ENCODE results near the gene HYI. TPM values are rescaled to one million over a fixed set of nuclear protein-coding genes. Genes with fewer than 3 reads are reported as not detected.

The HYI gene
- total and polyA plus RNA-seq, 2 of the 8 experiments (the other 6 are each of a cell fraction or from before 2014, with no cell fraction given): 14.4 to 17.7 TPM

DNA sequence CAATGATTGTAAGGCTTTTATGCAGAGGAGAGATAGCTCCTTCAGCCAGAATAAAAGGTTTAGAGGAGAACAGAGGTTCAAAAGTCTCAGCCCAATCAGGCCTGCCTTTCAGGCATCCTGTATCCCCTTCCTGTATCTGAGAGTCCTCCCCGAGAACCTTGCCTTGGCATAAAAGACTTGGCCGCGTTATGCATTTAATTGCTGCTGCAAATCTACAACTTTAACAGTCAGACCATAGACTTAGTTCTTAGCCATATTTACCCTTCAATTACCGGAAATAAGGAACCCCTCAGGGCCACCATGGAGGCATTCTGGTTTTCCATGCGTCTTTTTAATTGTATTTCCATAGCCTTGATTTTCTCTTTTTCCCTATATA is 18.3 kb upstream of the HYI start:
- H4K91ac ChIP-seq (replicated peaks; ENCODE audit: insufficient read length, low read length): no peak overlapping the region
- no peak overlapping the region for H3K4me3 ChIP-seq (ENCODE audit: extremely low read depth in 1 of 4, insufficient read depth in 2 of 4, low read depth in 3 of 4, low read length in 4 of 4)
- FAIRE-seq (no peak), DNase-seq (ENCODE audit: low read depth in 1 of 2, low spot score in 2 of 2) (no peak)
- ChIA-PET CTCF (ENCODE audit: partially characterized antibody) (interaction anchor here (0.6 kb wide), 1 partner anchor 19 kb away, joined by 3 read pairs; no protein-coding TSS in a partner anchor), POLR2A (ENCODE audit: partially characterized antibody) (no interaction called here)
- H4K20me1 ChIP-seq (replicated peaks in 1 of 2; ENCODE audit: control insufficient read depth in 1 of 2, insufficient read depth in 2 of 2, low read length in 2 of 2): no peaks in the 10 kb centered on the region
- no peaks in the 10 kb centered on the region for H3K79me1 ChIP-seq (ENCODE audit: low read depth, low read length)
- no peak overlapping the region for H3K4me2 ChIP-seq (ENCODE audit: insufficient read depth in 1 of 2, low read depth in 2 of 2, low read length in 2 of 2)
- H3K36me3 ChIP-seq (ENCODE audit: control insufficient read depth in 2 of 4, insufficient read depth in 4 of 4, low read length in 3 of 4): no peaks in the 10 kb centered on the region
- no peak overlapping the region for H2AFZ ChIP-seq (ENCODE audit: low read length)
- no peak overlapping the region for H2BK15ac ChIP-seq (ENCODE audit: low read length)
- H3K4me1 ChIP-seq (replicated peaks in 1 of 4; ENCODE audit: control insufficient read depth in 3 of 4, insufficient read depth in 4 of 4, low read length in 3 of 4): no peaks in the 10 kb centered on the region
- no peak overlapping the region for H4K8ac ChIP-seq (ENCODE audit: extremely low read depth, insufficient read depth, low read length)
- H3K23ac ChIP-seq (ENCODE audit: insufficient read length): no peak overlapping the region
- no peak overlapping the region for H2BK20ac ChIP-seq (ENCODE audit: low read length)
- 89% methylated on average over 5 of the region's 5 CpGs; no CpG with 5 or more reads in 1 of the 2 experiments for WGBS, 2 experiments (ENCODE audit: extremely low coverage in 1 of 2, insufficient coverage in 1 of 2, insufficient read length in 1 of 2, insufficient replicate concordance in 2 of 2, low coverage in 1 of 2, low lambda C conversion rate in 2 of 2, missing lambda C conversion rate in 1 of 2)
- H3K56ac ChIP-seq (replicated peaks; ENCODE audit: insufficient read length, low read depth, low read length): no peak overlapping the region
- no peak overlapping the region for H3K9ac ChIP-seq (replicated peaks in 1 of 4; ENCODE audit: extremely low read depth in 1 of 4, low read depth in 3 of 4, low read length in 3 of 4)
- H3K9me3 ChIP-seq (ENCODE audit: insufficient read depth in 2 of 2, low read depth in 1 of 2, low read length in 1 of 2): no peaks in the 10 kb centered on the region
- H2AK5ac ChIP-seq (ENCODE audit: low read depth, low read length): no peak overlapping the region
- H3K4ac ChIP-seq (replicated peaks; ENCODE audit: insufficient read length, low read depth, low read length): no peak overlapping the region
- H3K27ac ChIP-seq (ENCODE audit: low read depth, low read length): no peak overlapping the region
- H3K23me2 ChIP-seq (ENCODE audit: low read depth, low read length): no peaks in the 10 kb centered on the region
- H3K27me3 ChIP-seq (replicated peaks in 1 of 4; ENCODE audit: control insufficient read depth in 3 of 4, extremely low read depth in 1 of 4, insufficient read depth in 3 of 4, low read length in 3 of 4): no peaks in the 10 kb centered on the region
- no peak overlapping the region for H2BK120ac ChIP-seq (replicated peaks; ENCODE audit: low read depth, low read length)
- H3K18ac ChIP-seq (ENCODE audit: extremely low read depth, low read length): no peak overlapping the region
- no peak overlapping the region; the same call in 1 of the 2 replicates for H2BK12ac ChIP-seq (ENCODE audit: low read depth, low read length)
- TF ChIP-seq KDM4A (IDR thresholded peaks at IDR 0.05; ENCODE audit: low read depth, low read length, severe bottlenecking) (no peak), EZH2 (IDR thresholded peaks at IDR 0.05; ENCODE audit: low read depth, low read length, severe bottlenecking) (no peak), BCL11A (IDR thresholded peaks at IDR 0.05; ENCODE audit: low read depth in 2 of 2, low read length in 2 of 2) (no peak), SRF (IDR thresholded peaks at IDR 0.05; ENCODE audit: low read depth, low read length) (no peak), EP300 (IDR thresholded peaks at IDR 0.05; ENCODE audit: borderline replicate concordance in 1 of 2, low read depth in 2 of 2, low read length in 2 of 2) (no peak), GABPA (IDR thresholded peaks at IDR 0.05; ENCODE audit: borderline replicate concordance, insufficient read depth, low read length) (no peak), RXRA (IDR thresholded peaks at IDR 0.05; ENCODE audit: insufficient read depth, low read depth, low read length) (no peak), ASH2L (IDR thresholded peaks at IDR 0.05; ENCODE audit: low read length) (no peak), RNF2 (IDR thresholded peaks at IDR 0.05; ENCODE audit: borderline replicate concordance, low read depth, low read length, missing control alignments, poor library complexity, severe bottlenecking) (no peak), KDM1A (IDR thresholded peaks at IDR 0.05; ENCODE audit: borderline replicate concordance, low read length) (no peak), CHD1 (IDR thresholded peaks at IDR 0.05; ENCODE audit: low read depth, low read length) (no peak), RBBP5 (IDR thresholded peaks at IDR 0.05; ENCODE audit: borderline replicate concordance, low read depth, low read length) (no peak), KDM5A (IDR thresholded peaks at IDR 0.05; ENCODE audit: low read length) (no peak)
- no peak overlapping the region for H3K14ac ChIP-seq (ENCODE audit: insufficient read length)
- H3K79me2 ChIP-seq (ENCODE audit: control insufficient read depth in 1 of 2, insufficient read depth in 2 of 2, low read length in 2 of 2): no peaks in the 10 kb centered on the region
- no peak overlapping the region for H2BK5ac ChIP-seq (ENCODE audit: low read depth, low read length)
- no peak overlapping the region for H4K5ac ChIP-seq (ENCODE audit: insufficient read length, low read depth, low read length)
